Stimulated activated naive CD8-positive, alpha-beta T cell treated with anti-CD3 and anti-CD28 coated beads, Interleukin-15, Interleukin-2, amounts not matched to agents 100 U/mL and 50 U/mL, for 24 hours (primary cell): ENCODE data around the gene LRIG3.
"Not testable (repeated sequence)": the region's sequence is repeated elsewhere in the genome, so short reads cannot be mapped to it uniquely, and the experiment has no call there.

Source experiments
- ATAC-seq: fragments of 150-1000 bp; cut with Tn5 transposase; one replicate; pipeline ENCODE4 v1.10.0; 2021
- DNase-seq: peaks from one replicate; pipeline ENCODE4 v3.0.0; 2021

LRIG3 gene

DNA sequence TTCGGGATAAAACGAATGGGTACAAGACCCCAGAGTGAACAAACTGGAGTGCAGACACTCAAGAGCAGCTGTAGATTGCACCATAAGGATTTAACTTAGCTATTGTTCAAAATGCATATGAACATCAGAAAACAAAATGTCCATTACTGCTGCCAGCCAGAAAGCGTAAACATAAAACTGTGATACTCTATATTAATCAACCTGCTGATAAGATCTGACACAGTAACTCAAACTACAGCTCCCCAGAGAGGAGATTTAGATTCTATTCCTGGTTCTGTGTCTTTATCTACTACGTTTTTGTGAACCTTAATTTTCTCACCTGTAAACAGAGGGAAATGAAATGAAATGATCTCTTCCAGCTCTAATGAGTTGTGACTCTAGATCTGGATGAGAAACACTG is 22.3 kb downstream of the LRIG3 start:
- ATAC-seq = no peak
- DNase-seq = no peak

- ATAC-seq (no peak), DNase-seq (no peak)
These were observed 24.0 kb downstream of the LRIG3 start for GRCh38 chr12:58896278-58896677.

DNA sequence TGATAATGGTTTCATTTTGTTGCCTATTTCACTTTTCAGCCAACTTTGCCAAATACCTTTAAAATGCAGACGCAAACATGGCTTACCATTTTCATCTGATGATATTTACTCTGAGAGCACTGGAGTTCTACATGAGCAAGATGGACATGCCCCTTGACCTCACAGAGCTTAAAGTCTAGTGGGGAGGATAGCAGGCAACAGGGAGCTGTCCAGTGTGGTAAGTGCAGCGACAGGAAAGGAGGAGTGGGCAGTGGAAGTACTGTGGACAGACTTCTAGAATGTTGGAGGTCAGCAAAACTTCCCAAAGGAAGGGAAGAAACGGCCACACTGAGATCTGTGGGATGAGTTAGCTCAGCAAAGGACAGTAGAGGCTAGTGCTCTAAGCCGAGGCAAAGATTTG is 25.3 kb downstream of the LRIG3 start:
- ATAC-seq = no peak
- no peak for DNase-seq

DNA sequence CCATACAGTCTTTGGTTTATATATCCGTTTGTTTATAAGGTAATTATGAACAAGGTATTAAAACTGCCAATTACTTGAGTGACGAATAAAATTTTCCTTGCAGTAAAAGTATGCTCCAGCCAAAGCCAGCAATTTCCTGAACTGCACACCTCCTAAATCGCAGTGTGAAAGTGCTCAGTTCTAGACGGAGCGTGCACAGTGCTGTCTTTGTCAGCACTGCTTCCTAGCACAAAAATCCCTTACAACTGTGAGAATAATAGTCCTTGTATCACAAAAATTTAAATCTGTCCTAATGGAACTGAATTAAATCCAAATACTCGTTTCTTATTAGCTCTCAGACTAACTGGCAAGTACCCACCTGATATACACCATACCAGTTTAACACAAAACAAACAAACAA is 26.3 kb downstream of the LRIG3 start:
- DNase-seq (no peak), ATAC-seq (no peak)

DNA sequence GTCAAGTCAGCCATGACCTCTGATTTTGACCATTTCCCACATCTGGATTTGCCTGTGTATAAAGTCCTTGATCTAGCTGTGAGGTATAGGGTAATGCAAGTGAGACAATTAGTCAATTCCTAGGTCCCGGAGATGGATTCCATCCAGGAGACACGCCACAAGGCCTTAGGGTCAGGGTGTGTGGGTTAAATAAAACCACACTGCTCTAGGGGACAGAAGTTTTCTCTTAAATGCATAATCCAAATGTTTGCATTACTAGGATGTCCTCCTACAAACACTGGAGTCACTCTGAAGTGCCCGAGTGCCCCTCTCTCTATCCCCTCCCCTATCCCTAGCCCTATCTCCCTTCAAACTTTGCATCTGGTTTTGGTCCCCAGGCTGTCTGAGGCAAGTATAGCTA is 26.8 kb downstream of the LRIG3 start:
- ATAC-seq (no peak), DNase-seq (no peak)

DNA sequence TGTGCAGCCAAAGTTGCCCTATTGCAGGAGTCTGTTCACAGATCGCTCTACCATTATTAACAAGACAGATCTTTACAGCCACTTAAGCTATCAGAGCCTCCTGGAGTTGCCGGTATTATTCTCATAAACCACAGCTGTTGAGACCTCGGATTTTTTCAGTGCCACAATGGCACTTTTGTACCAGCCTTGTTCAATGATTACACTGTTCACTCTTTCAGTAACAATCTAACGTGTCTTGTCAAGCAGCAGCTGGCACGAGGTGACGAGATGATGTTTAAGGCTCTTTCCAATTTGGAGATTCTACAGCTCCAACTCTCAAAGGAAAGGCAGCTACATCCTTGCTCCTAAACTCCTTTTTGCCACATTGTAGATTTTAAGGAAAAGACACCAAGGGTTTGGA is 30.7 kb downstream of the LRIG3 start:
- DNase-seq = no peak
- no peak for ATAC-seq

GRCh38 chr12:58888131-58888783 is 32.0 kb downstream of the LRIG3 start:
- no peak for ATAC-seq
- DNase-seq = no peak

GRCh38 chr12:58887068-58887467 is 33.2 kb downstream of the LRIG3 start:
- no peak for DNase-seq
- ATAC-seq = no peak

GRCh38 chr12:58886474-58886873 is 33.8 kb downstream of the LRIG3 start:
- ATAC-seq (no peak), DNase-seq (no peak)

- DNase-seq (no peak), ATAC-seq (no peak)
These were observed 35.4 kb downstream of the LRIG3 start for GRCh38 chr12:58884916-58885315.

- DNase-seq = no peak
- ATAC-seq = no peak
These were observed 36.5 kb downstream of the LRIG3 start for GRCh38 chr12:58883576-58884334.

GRCh38 chr12:58882826-58883225 is 37.5 kb downstream of the LRIG3 start:
- ATAC-seq (no peak), DNase-seq (no peak)

- ATAC-seq (no peak), DNase-seq (no peak)
These were observed 38.5 kb downstream of the LRIG3 start for GRCh38 chr12:58881816-58882215.

GRCh38 chr12:58880639-58881038 is 39.7 kb downstream of the LRIG3 start:
- ATAC-seq = no peak

GRCh38 chr12:58877243-58877743 is 43.0 kb downstream of the LRIG3 start:
- DNase-seq = no peak
- ATAC-seq = no peak

More at GRCh38 chr12:58880639-58881038, 39.7 kb downstream of the LRIG3 start:
- no peak for DNase-seq

DNA sequence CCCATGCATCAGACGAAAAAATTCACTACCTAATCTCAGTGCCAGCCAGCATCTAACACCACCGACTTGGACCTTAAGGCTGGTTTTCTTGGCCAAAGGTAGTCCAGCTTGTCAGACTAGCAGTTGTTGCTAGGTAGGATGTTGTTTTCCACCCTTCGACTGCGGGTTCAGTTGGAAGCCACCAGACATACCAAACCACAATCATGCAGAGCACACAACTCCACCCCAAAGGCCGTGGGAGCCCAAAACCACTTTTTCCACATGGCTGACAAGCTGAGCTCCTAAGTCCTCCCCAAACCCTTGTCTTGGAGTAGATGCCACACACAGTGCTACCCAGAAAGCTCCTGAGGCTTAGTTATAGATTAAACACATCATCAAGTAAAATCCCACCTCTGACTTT is 46.8 kb downstream of the LRIG3 start:
- DNase-seq (no peak), ATAC-seq (no peak)

GRCh38 chr12:58871556-58871955 is 48.7 kb downstream of the LRIG3 start:
- DNase-seq = no peak
- no peak for ATAC-seq

DNA sequence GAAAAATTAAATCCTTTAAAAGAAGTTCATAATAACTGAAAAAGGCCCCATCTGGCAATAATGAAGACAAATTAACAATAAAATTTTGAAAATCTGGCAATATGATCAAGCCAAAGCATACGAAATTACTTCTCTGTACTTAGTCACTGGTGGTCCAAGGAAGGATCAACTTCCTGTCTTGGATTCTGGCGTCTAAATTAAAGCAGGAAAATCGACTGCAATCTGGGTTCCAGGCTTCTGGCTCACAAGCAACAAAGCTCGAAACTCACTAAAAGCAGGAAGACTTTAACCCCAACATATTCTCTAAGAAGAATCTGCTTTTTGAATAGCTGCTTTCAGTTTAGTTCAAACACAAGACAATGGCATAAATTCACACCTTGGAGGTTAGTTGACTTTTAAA is 49.7 kb downstream of the LRIG3 start:
- no peak for DNase-seq
- no peak for ATAC-seq

GRCh38 chr12:58860788-58861240 is 59.5 kb downstream of the LRIG3 start:
- ATAC-seq (no peak), DNase-seq (no peak)

DNA sequence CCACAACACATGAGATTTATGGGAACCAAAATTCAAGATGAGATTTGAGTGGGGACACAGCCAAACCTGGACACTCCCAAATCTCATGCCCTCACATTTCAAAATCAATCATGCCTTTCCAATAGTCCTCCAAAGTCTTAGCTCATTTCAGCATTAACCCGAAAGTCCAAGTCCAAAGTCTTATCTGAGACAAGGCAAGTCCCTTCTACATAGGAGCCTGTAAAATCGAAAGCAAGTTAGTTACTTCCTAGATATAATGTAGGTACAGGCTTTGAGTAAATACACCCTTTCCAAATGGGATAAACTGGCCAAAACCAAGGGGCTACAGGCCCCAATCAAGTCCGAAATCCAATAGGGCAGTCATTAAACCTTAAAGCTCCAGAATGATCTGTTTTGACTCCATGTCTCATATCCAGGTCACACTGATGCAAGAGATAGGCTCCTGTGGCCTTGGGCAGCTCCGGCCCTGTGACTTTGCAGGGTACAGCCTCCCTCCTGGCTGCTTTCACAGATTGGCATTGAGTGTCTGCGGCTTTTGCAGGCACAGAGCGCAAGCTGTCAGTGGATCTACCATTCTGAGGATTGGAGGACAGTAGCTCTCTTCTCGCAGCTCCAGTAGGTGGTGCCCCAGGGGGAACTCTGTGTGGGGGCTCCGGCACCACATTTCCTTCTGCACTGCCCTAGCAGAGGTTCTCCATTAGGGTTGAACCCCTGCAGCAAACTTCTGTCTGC is 60.1 kb downstream of the LRIG3 start:
- no peak for DNase-seq
- no peak for ATAC-seq

DNA sequence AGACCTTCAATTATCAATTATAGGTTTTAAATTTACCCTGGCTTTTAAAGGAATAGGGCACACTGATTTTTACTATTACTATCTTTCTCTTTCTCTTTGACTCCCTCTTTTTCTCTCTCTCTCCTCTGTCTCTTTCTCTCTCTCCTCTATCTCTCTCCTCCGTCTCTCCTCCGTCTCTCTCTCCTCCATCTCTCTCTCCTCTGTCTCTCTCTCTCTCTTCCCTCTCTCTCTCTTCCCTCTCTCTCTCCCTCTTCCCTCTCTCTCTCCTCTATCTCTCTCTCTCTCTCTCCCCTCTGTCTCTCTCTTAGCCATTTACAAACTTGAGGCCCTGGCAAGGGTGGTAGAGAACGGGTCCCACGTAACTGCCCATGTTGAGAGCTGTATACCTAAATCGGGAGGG is 62.3 kb downstream of the LRIG3 start:
- no peak for ATAC-seq
- no peak for DNase-seq

DNA sequence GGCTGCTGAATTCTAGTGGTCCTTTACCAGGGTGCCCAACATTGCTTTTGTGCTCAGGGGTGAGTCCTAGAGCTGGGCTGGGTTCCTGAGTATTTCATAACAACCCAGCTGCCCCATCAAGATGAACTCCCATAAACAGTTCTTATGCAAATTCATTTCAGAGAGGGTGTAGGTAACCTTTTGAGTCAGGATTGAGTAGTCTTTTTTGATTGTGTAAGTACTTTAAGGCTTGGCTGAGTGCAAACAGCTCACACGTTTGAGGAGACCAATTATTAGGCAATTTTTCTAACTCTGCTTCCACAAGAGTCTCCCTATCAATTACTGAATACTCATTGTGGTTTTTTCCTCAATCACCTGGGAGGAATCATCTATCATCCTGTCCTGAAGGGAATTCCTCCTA is 63.1 kb downstream of the LRIG3 start:
- not testable (repeated sequence) for DNase-seq, ATAC-seq

DNA sequence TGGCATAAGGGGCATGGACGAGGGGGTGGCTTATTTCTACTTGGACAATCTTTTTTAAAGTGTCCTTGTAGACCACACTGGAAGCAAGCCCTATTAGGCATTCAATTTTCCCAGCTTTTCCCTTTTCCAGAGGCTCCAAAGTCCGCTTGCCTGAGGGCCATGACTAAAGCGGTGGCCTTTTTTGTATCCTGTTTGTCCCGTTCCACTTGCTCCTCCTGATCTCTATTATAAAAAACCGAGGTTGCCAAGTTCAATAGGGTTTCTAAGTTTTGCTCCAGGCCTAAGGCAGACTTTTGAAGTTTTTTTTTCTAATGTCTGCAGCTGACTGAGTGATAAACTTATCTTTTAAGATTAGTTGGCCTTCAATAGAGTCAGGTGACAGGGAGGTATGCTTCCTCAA is 64.7 kb downstream of the LRIG3 start:
- DNase-seq, ATAC-seq: not testable (repeated sequence)
